ENCODE results near the gene CD93. TPM values are rescaled to one million over a fixed set of nuclear protein-coding genes. Genes with fewer than 3 reads are reported as not detected.

CD93 gene
- total RNA-seq, 2 experiments from 2014 or later: 0.73 to 0.82 TPM

DNA sequence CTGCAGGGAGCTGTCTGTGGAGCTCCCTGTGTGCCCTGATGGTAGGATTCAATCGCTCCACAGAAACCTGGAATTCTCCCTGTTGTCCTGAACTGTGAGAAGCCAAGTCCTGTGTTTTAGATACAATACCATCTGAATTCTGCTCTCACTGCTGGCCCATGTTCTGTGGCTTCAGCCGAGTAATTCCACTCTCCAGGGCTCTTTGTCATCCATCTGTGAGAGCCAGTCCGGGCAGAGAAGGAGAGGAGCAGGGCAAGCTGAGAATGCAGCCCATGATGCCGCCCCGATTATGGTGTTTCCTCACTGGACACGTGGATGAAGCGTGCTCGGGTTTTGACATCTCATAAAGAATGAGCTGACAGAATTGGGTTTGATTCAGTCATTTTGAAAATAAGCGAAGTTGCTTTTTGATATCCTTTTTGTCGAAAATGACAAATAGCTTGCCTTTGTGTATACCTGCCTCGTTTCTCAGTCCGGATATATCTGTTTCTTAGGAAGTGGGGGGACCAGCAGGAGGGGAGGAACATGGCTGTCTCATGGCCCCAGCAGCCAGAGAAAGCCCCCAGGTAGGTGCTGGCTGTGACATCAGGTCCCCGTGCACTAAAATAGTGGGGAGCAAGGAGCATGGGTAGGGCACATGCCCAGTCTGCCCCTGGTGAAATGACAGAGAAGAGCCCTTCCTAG is 8.2 kb upstream of the CD93 start:
- Mint-ChIP-seq H3K36me3 (ENCODE audit: low read depth) (no peaks in the 10 kb centered on the region), H3K27ac (no peak overlapping the region), H3K4me3 (no peak overlapping the region), H3K4me1 (ENCODE audit: low read depth) (no peaks in the 10 kb centered on the region), H3K27me3 (ENCODE audit: low read depth) (peaks cover 9% of the 10 kb centered on the region), H3K9me3 (ENCODE audit: insufficient read depth) (no peaks in the 10 kb centered on the region)
- ATAC-seq: no peak
- DNase-seq: no peak
- CTCF ChIA-PET: interaction anchor here (1.8 kb wide), 1 partner anchor 8 kb away, joined by 4 read pairs; the partner anchor contains the start of gene CD93
- POLR2A ChIA-PET: no interaction called here

DNA sequence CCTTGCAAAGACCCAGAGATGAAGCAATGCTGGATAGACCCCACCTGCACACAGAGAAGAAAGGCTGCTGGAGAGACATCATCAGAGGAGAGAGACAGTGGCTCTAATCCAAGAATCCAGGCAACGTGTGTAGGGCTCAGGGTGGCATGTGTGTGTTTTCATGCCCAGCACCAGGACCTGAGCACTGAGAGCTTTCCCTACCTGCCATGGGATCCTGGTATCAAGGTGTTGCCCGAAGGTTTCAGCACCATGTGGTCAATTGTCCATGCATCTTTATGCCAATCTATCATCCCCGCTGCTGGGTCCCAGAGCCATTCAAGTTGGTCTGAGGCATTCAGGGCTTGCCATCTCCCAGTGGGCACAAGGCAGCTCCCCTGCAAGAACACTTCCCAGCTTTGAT is 7.5 kb upstream of the CD93 start:
- Mint-ChIP-seq H3K9me3 (ENCODE audit: insufficient read depth) (no peaks in the 10 kb centered on the region), H3K27ac (no peak overlapping the region), H3K4me1 (ENCODE audit: low read depth) (no peaks in the 10 kb centered on the region), H3K27me3 (ENCODE audit: low read depth) (peaks cover 9% of the 10 kb centered on the region), H3K4me3 (no peak overlapping the region), H3K36me3 (ENCODE audit: low read depth) (no peaks in the 10 kb centered on the region)
- POLR2A ChIA-PET: no interaction called here
- ATAC-seq: no peak
- CTCF ChIA-PET: no interaction called here
- no peak for DNase-seq

DNA sequence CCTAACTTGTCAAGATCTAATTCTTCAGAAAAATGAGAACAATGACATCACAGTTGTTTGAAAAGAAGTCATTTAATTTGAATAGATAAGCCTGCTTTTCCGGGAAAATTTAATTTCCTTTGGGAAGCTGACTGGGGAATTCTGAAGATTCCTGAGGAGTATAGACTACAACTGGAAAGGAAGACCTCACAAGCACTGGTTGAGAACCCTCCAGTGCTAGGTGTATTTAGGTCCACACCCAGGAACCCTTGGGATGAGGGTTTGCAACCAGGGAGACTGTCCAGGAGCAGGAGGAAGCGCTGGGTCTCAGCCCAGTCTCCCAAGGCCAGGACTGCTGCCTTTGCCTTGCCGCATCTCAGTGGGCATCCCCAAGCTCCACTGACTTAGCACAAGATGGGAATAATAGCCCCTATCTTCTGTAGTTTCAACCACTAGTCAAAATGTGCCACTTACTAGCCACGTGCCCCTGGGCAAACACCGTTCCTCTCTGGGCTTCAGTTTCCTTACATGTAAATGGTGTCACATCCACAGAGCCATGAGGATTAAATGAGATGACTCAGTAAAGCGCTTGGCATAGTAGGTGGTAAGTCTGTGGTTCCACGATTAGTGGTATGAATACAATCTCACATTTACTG is 6.9 kb upstream of the CD93 start:
- CTCF ChIA-PET: no interaction called here
- Mint-ChIP-seq H3K4me1 (ENCODE audit: low read depth) (no peaks in the 10 kb centered on the region), H3K36me3 (ENCODE audit: low read depth) (no peaks in the 10 kb centered on the region), H3K9me3 (ENCODE audit: insufficient read depth) (no peaks in the 10 kb centered on the region), H3K4me3 (no peak overlapping the region), H3K27ac (no peak overlapping the region), H3K27me3 (ENCODE audit: low read depth) (peaks cover 9% of the 10 kb centered on the region)
- POLR2A ChIA-PET: no interaction called here
- ATAC-seq: no peak
- no peak for DNase-seq

DNA sequence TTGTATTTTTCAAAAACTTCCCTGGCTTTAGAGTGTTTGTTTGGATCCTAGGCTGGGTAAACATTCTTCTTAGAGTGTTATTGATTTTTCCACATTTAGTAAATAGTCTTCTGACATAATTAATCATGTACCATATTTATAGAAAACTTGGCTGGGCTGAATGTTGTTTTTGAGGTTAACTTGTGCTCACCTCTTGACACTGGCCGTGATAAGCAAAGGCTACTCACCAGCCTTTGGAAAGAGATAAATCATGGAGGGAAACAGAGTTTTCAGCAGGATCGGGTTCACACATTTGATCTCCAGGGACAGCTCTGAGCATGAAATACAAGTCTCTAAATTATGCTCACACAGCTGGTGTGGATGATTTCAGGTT is 6.2 kb upstream of the CD93 start:
- CTCF ChIA-PET: no interaction called here
- Mint-ChIP-seq H3K4me3 (no peak overlapping the region), H3K27ac (no peak overlapping the region), H3K9me3 (ENCODE audit: insufficient read depth) (no peaks in the 10 kb centered on the region), H3K4me1 (ENCODE audit: low read depth) (peaks cover 2% of the 10 kb centered on the region), H3K36me3 (ENCODE audit: low read depth) (no peaks in the 10 kb centered on the region), H3K27me3 (ENCODE audit: low read depth) (peaks cover 9% of the 10 kb centered on the region)
- POLR2A ChIA-PET: no interaction called here
- no peak for DNase-seq
- no peak for ATAC-seq

DNA sequence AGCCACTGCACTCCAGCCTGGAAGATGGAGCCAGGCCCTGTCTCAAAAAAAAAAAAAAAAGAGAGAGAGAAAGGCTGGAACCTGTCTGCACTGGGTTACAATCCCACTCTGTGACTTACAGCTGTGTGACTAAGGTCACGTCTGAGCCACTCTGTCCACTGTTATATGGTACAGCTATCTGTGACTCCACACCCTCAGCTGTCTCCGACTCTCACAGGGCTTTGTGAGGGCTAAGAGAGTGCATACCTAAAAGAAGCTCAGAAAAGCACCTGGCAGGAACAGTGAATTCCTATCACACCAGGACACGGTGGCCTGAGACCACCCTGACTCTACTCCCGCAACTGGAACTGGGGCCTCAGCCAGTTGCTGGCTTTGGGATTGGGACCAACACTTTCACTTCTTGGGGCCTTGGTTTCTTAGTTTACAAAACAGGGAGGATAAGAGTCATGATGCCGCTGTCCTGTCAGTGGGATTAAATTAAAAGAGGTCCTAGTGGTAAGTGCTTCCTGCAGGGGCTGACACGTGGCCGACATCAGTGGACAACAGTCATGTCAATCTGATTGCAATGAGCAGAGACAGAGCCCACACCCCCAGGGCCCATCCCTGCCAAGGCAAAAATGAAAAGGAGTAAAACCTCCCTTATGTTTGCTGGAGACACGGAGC is 5.7 kb upstream of the CD93 start:
- no peak overlapping the region for H3K27ac Mint-ChIP-seq
- POLR2A ChIA-PET: no interaction called here

DNA sequence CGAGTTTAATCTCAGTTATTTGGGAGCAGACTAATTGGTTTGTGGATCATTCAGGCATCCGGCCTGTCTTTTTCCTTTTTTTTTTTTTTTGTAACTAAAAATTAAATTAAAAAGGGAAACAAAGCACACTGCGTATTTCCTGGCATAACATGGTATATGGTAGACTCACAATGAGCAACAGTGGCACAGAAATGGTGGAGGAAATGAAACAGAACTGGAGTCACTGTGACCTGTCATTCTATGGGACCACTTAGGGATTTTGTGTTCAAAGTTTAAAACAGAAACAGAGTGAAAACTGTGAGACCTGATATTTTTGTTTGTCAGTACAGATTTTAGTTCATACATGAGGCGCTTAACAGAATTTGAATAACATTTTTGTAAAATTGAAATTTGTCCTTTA is 4.8 kb upstream of the CD93 start:
- H3K27ac Mint-ChIP-seq: no peak overlapping the region
- ChIA-PET CTCF (no interaction called here), POLR2A (no interaction called here)
- H3K9me3 Mint-ChIP-seq (ENCODE audit: insufficient read depth): no peaks in the 10 kb centered on the region
- peaks cover 9% of the 10 kb centered on the region for H3K27me3 Mint-ChIP-seq (ENCODE audit: low read depth)
- H3K36me3 Mint-ChIP-seq (ENCODE audit: low read depth): no peaks in the 10 kb centered on the region
- no peak for ATAC-seq
- no peak for DNase-seq
- H3K4me1 Mint-ChIP-seq (ENCODE audit: low read depth): peaks cover 16% of the 10 kb centered on the region
- no peak overlapping the region for H3K4me3 Mint-ChIP-seq

More for the DNA sequence above, 5.7 kb upstream of the CD93 start:
- H3K36me3 Mint-ChIP-seq (ENCODE audit: low read depth): no peaks in the 10 kb centered on the region
- H3K4me3 Mint-ChIP-seq: no peak overlapping the region
- CTCF ChIA-PET: no interaction called here
- H3K4me1 Mint-ChIP-seq (ENCODE audit: low read depth): peaks cover 7% of the 10 kb centered on the region
- no peak for DNase-seq
- ATAC-seq: no peak
- H3K27me3 Mint-ChIP-seq (ENCODE audit: low read depth): peaks cover 9% of the 10 kb centered on the region
- H3K9me3 Mint-ChIP-seq (ENCODE audit: insufficient read depth): no peaks in the 10 kb centered on the region

DNA sequence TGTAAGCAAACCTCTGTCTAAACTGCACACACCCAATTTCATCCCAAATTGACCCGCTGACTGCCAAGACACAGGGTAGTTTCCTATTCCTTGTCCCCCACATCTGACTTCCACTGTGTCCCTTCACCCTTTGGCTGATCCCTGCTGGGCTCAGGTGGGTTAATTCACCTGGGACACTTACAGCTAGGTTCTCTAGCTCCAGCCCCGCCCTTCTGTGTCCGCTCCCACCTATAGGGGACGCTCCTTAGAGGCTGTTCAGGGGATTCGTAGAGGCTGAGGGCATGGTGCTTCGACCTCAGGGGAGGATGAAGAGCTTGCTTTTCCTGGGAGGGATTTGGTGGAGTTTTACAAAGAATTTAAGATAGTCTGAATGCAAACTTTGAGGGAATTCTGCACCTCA is 4.0 kb upstream of the CD93 start:
- ATAC-seq (no peak), DNase-seq (no peak)
- Mint-ChIP-seq H3K9me3 (ENCODE audit: insufficient read depth) (no peaks in the 10 kb centered on the region), H3K36me3 (ENCODE audit: low read depth) (no peaks in the 10 kb centered on the region), H3K4me1 (ENCODE audit: low read depth) (peaks cover 17% of the 10 kb centered on the region), H3K4me3 (no peak overlapping the region), H3K27ac (no peak overlapping the region), H3K27me3 (ENCODE audit: low read depth) (peaks cover 9% of the 10 kb centered on the region)
- POLR2A ChIA-PET: no interaction called here
- CTCF ChIA-PET: no interaction called here

DNA sequence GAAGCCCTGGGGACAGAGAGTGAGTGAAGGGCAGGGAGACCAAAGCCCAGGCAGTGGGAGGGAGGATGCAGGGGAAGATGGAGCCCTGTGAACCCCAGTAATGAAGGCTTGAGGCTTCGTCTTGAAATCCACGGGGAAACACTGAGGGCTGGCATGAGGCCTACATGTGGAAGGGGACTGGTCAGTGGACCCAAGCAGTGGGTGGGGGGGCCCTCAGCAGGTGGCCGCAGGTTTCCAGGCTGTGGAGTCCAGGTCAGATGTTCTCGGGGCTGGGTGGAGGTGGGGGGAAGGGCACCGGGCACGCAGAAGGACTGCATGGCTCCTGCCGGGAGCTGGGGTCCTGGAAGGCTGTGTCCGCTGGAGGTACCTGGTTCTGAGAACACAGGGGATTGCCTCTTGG is 2.7 kb upstream of the CD93 start:
- H3K27me3 Mint-ChIP-seq (ENCODE audit: low read depth): peaks cover 9% of the 10 kb centered on the region
- no peaks in the 10 kb centered on the region for H3K36me3 Mint-ChIP-seq (ENCODE audit: low read depth)
- H3K4me3 Mint-ChIP-seq: no peak overlapping the region
- CTCF ChIA-PET: no interaction called here
- no peak for ATAC-seq
- POLR2A ChIA-PET: no interaction called here
- H3K27ac Mint-ChIP-seq: no peak overlapping the region
- H3K9me3 Mint-ChIP-seq (ENCODE audit: insufficient read depth): no peaks in the 10 kb centered on the region
- H3K4me1 Mint-ChIP-seq (ENCODE audit: low read depth): peaks cover 17% of the 10 kb centered on the region
- no peak for DNase-seq

DNA sequence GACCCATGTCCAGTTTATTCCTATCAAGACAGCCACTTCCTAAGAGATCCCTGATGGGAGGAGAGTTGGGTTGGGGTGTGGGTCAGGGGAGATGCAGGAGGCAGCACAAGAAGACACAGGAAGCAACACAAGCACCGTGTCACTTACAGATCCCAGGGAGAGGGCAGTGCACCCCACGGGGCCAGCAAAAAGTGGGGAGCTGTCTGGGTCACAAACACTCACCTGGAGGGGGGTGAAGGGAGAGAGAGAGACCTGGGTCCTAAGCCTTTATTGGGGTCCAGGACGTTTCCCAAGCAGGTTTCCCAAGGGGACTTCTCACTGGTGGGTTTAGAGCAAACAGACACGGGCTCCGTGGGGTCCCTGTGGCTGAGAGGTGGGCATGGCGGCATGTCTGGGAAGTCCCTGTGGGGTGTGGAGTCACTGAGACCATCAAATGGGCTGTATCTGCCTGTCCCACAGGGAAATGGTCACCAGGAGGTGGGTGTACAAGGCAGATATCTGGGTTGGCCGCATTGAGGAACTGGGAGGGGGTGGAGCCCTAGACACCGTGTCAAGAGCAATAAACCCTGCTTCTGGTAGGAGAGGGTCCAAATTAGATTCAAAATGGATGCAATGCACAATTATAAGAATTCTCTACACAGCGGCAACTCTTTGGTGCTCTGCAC is 1.6 kb upstream of the CD93 start:
- no peak for ATAC-seq
- Mint-ChIP-seq H3K27ac (no peak overlapping the region), H3K9me3 (ENCODE audit: insufficient read depth) (no peaks in the 10 kb centered on the region), H3K4me3 (no peak overlapping the region), H3K4me1 (ENCODE audit: low read depth) (peaks cover 17% of the 10 kb centered on the region), H3K36me3 (ENCODE audit: low read depth) (no peaks in the 10 kb centered on the region), H3K27me3 (ENCODE audit: low read depth) (peaks cover 9% of the 10 kb centered on the region)
- CTCF ChIA-PET: no interaction called here
- POLR2A ChIA-PET: no interaction called here
- no peak for DNase-seq

DNA sequence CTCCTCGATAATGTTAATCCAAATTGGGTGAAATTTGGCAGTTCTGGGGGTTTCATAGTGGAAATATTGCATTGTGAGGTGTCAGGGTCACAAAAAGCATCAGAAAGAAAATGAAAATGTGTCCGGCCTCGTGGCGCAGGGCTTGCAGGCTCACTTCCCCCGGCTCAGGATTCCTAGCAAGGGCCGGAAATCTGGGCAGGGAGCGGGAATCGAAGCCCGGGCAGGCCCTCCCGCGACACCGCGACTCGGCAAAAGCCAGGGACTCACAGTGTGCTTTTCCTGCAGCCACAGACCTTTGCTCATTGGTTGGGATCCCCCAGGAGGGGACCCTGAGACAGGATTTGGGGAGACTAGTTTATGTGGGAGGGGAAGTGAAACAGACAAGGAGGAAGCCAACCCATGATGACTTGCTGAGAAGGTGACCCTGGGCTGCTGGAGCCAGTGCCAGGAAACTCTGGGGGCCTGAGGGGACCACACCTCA is 847 bp upstream of the CD93 start:
- H3K27me3 Mint-ChIP-seq (ENCODE audit: low read depth): peaks cover 9% of the 10 kb centered on the region
- H3K27ac Mint-ChIP-seq: no peak overlapping the region
- ATAC-seq: no peak
- ChIA-PET POLR2A (interaction anchor here (1.1 kb wide), 1 partner anchor 263 kb away, joined by 4 read pairs; the partner anchor contains the start of gene NXT1), CTCF (interaction anchor here (0.6 to 1.6 kb wide), 4 partner anchors 8 to 254 kb away, joined by 3 to 7 read pairs (median 4); no protein-coding TSS in a partner anchor)
- no peak overlapping the region for H3K4me3 Mint-ChIP-seq
- H3K9me3 Mint-ChIP-seq (ENCODE audit: insufficient read depth): no peaks in the 10 kb centered on the region
- H3K4me1 Mint-ChIP-seq (ENCODE audit: low read depth): peaks cover 21% of the 10 kb centered on the region
- H3K36me3 Mint-ChIP-seq (ENCODE audit: low read depth): no peaks in the 10 kb centered on the region
- DNase-seq: no peak

DNA sequence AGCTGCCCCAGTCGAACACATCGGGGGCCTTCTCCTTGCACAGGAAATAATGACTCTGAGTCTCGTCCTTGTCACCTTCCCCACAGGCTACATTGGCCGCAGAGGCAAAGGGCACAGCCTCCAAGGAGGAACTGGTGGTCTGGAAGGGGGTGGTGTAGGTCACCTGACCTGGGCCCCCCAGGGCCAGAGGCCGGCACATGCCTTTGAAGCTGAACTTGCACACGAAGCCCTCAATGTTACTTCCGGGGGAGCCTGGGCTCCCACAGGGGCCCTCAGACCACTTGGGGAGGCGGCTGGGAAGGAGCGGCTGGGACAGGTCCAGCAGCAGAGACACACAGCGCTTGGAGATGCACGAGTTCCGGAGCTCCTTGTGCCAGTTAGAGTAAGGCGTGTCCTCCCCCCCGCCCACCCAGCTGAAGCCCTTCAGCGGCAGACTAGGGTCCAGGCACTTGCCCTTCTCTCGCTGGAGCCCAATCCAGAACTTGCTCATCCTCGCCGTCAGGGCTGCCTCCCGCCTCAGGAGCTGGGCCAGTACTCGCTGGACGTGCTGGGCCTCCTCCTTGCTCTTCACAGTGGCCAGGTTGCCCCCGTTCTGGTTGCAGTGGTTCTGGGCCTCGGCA is 578 bp downstream of the CD93 start:
- no peak overlapping the region for H3K27ac Mint-ChIP-seq
- no peak overlapping the region for H3K4me3 Mint-ChIP-seq
- ATAC-seq (no peak), DNase-seq (no peak)
- H3K9me3 Mint-ChIP-seq (ENCODE audit: insufficient read depth): no peaks in the 10 kb centered on the region
- peaks cover 22% of the 10 kb centered on the region for H3K4me1 Mint-ChIP-seq (ENCODE audit: low read depth)
- no peaks in the 10 kb centered on the region for H3K36me3 Mint-ChIP-seq (ENCODE audit: low read depth)
- ChIA-PET CTCF (interaction anchor here (1.0 to 1.6 kb wide), 4 partner anchors 10 to 255 kb away, joined by 3 to 7 read pairs (median 4); no protein-coding TSS in a partner anchor), POLR2A (interaction anchor here (0.6 kb wide), 1 partner anchor 74 kb away, joined by 3 read pairs; no protein-coding TSS in a partner anchor)
- peaks cover 9% of the 10 kb centered on the region for H3K27me3 Mint-ChIP-seq (ENCODE audit: low read depth)
